ENCODE data around the gene SNX9.

Gene SNX9

DNA sequence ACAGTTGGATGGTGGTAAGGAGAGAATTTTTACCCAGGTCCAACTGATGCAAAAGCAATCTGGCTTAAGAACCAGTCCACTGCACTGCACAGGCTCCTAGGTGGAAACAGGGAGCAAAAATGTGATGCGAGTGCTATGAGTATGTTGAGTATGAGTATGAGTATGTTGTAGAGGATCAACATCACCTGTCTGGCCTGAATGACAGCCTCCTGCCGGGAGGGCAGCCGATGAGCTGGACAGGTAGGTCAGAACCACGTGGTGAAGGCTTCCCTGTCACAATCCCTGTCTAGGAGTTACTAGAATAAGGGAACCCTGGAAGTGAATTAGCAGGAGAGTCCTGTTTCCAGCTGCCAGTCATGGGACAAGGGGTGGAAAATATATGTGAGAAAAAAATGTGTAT is 44.3 kb upstream of the SNX9 start:
- H3K36me3 Mint-ChIP-seq (ENCODE audit: low read depth): peaks cover under 1% of the 10 kb centered on the region
- peaks cover 10% of the 10 kb centered on the region for H3K27me3 Mint-ChIP-seq (ENCODE audit: low read depth)
- peaks cover 12% of the 10 kb centered on the region for H3K9me3 Mint-ChIP-seq
- H3K4me1 Mint-ChIP-seq: no peaks in the 10 kb centered on the region
- no peak overlapping the region for H3K4me3 Mint-ChIP-seq
- no peak overlapping the region for H3K27ac Mint-ChIP-seq
- TF ChIP-seq, protein P1, sequence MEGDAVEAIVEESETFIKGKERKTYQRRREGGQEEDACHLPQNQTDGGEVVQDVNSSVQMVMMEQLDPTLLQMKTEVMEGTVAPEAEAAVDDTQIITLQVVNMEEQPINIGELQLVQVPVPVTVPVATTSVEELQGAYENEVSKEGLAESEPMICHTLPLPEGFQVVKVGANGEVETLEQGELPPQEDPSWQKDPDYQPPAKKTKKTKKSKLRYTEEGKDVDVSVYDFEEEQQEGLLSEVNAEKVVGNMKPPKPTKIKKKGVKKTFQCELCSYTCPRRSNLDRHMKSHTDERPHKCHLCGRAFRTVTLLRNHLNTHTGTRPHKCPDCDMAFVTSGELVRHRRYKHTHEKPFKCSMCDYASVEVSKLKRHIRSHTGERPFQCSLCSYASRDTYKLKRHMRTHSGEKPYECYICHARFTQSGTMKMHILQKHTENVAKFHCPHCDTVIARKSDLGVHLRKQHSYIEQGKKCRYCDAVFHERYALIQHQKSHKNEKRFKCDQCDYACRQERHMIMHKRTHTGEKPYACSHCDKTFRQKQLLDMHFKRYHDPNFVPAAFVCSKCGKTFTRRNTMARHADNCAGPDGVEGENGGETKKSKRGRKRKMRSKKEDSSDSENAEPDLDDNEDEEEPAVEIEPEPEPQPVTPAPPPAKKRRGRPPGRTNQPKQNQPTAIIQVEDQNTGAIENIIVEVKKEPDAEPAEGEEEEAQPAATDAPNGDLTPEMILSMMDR (IDR thresholded peaks at IDR 0.05; ENCODE audit: unreplicated experiment in 3 of 3): no peak

DNA sequence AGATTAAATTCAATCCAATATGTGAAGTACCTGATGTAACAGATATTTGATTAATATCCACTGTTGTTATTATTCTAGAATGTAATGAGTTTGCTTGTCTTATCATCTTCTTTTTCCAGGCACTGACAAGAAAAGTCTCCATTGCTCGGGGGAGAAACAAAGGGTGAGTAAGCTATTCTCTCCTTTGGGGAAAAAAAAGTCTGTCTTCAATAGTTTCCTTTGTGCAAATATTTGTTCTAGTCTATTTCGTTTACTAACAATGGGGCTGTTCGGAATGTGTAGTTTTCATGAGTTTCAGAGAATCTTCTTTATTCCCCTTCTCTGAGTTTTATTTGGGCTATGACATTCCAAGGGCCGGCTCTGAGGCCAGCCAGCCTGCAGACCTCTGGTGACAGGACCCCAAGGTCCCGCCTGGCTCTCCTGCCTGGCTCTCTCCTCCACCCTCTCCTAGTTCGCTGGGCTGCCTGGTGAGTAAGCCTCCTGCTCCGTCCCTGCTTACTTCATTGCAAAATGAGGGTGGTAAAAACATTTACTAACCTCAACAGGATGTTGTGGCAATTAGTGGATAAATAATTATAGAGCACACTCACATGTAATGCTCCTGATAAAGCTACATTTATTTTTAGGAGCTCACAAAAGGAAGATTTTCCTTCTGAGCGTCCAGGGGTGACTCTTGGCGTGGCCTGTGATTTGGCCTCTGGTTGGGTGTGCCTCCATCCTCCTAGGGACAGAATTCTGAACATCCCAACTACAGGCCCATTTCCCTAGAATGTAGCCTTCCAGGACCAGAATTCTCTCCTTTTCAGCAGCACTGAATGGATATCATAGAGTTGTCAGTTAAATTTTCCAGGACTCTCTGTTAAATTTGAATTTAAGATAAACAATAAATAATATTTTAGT is 43.1 kb upstream of the SNX9 start:
- TF ChIP-seq, protein P1 (IDR thresholded peaks at IDR 0.05; ENCODE audit: unreplicated experiment in 3 of 3): no peak
- Mint-ChIP-seq H3K4me3 (no peak overlapping the region), H3K27ac (no peak overlapping the region), H3K27me3 (ENCODE audit: low read depth) (peaks cover 10% of the 10 kb centered on the region), H3K36me3 (ENCODE audit: low read depth) (no peaks in the 10 kb centered on the region), H3K9me3 (peaks cover 9% of the 10 kb centered on the region), H3K4me1 (no peaks in the 10 kb centered on the region)

DNA sequence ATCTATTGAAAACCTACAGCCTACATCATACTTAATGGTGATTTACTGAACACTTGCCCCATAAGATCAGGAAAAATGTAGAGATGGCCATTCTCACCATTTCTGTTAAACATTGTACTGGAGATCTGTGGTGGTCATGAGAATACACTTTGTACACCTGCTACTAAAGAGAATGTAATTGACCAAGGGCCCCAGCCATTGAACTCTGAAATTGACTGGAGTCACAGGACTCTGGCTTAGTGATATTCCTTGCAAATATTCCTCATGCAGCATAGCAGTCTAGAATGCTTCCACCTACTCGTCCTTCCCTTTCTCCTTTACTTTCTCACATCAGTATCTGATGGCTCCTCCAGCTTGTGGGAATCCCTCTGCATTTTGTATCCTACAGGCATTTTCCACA is 37.4 kb upstream of the SNX9 start:
- Mint-ChIP-seq H3K27me3 (ENCODE audit: low read depth) (no peaks in the 10 kb centered on the region), H3K9me3 (peaks cover 12% of the 10 kb centered on the region), H3K4me3 (no peak overlapping the region), H3K36me3 (ENCODE audit: low read depth) (no peaks in the 10 kb centered on the region), H3K4me1 (no peaks in the 10 kb centered on the region), H3K27ac (no peak overlapping the region)
- TF ChIP-seq, protein P1 (IDR thresholded peaks at IDR 0.05; ENCODE audit: unreplicated experiment in 3 of 3): no peak

DNA sequence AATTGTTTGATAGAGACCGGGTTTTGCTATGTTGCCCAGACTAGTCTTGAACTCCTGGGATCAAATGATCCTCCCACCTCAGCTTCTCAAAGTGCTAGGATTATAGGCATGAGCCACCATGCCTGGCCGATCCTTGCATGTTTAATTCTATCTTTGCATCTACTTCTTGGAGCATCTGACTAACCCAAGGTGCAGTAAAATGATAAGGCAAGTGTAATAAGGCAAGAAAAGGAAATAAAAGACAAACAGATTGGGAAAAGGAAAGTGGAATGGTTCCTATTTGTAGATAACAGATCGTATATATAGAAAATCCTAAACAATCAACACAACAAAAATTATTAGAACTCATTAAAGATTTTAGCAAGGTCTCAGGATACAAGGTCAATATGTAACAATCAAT is 36.8 kb upstream of the SNX9 start:
- Mint-ChIP-seq H3K36me3 (ENCODE audit: low read depth) (no peaks in the 10 kb centered on the region), H3K4me3 (no peak overlapping the region), H3K27ac (no peak overlapping the region), H3K4me1 (no peaks in the 10 kb centered on the region), H3K27me3 (ENCODE audit: low read depth) (no peaks in the 10 kb centered on the region), H3K9me3 (peaks cover 12% of the 10 kb centered on the region)
- TF ChIP-seq, protein P1 (IDR thresholded peaks at IDR 0.05; ENCODE audit: unreplicated experiment in 3 of 3): no peak

DNA sequence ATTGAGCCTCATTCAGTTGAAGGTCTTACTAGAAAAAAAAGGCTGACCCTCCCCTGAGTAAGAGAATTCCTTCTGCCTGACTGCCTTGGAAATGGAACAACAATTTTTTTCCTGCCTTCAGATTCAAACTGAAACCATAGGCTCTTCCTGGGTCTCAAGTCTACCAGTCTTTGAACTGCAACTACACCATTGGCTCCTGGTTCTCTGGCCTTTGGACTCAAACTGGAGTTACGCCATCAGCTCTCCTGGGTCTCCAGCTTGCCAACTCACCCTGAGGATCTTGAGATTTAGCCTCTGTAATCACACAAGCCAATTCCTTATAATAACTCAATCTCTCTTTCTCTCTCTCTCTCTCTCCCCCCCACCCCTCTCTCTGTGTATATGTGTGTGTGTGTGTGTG is 36.0 kb upstream of the SNX9 start:
- no peak overlapping the region for H3K27ac Mint-ChIP-seq
- H3K36me3 Mint-ChIP-seq (ENCODE audit: low read depth): no peaks in the 10 kb centered on the region
- TF ChIP-seq, protein P1 (IDR thresholded peaks at IDR 0.05; ENCODE audit: unreplicated experiment in 3 of 3): no peak
- H3K4me3 Mint-ChIP-seq: no peak overlapping the region
- no peaks in the 10 kb centered on the region for H3K27me3 Mint-ChIP-seq (ENCODE audit: low read depth)
- peaks cover 7% of the 10 kb centered on the region for H3K9me3 Mint-ChIP-seq
- H3K4me1 Mint-ChIP-seq: no peaks in the 10 kb centered on the region

DNA sequence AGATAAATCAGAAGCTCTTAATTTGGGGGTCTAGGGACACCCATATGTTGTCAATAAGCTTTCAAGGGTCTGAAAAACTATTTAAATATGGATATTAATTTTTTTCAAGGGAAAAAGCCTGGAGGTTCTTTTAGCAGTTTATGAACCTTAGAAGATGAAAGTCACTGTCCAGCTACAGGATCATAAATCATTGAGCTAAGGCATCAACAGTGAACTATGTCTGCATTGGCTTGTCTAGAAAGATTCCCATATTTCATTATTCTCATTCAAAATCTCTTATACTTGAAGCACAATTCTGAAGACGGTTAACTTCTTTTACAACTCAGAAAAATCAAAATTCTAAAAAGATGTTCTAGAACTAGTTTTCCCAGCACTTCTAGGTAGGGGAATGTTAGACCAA is 34.9 kb upstream of the SNX9 start:
- TF ChIP-seq, protein P1 (IDR thresholded peaks at IDR 0.05; ENCODE audit: unreplicated experiment in 3 of 3): no peak
- H3K36me3 Mint-ChIP-seq (ENCODE audit: low read depth): no peaks in the 10 kb centered on the region
- no peak overlapping the region for H3K4me3 Mint-ChIP-seq
- H3K27me3 Mint-ChIP-seq (ENCODE audit: low read depth): no peaks in the 10 kb centered on the region
- peaks cover 6% of the 10 kb centered on the region for H3K9me3 Mint-ChIP-seq
- H3K4me1 Mint-ChIP-seq: no peaks in the 10 kb centered on the region
- H3K27ac Mint-ChIP-seq: no peak overlapping the region

All from nephron (organoid).